Vagina (tissue), 2 donors: ENCODE data around the gene GAL3ST1. TPM values are rescaled to one million over a fixed set of nuclear protein-coding genes. Genes with fewer than 3 reads are reported as not detected.
"Not testable (repeated sequence)": the region's sequence is repeated elsewhere in the genome, so short reads cannot be mapped to it uniquely, and the experiment has no call there.

Experiments
- DNase-seq, 2 donors: peaks; one replicate each; pipeline ENCODE4 v3.0.0-alpha.2; 2017; ENCODE audit errors: extremely low spot score in 2 of 2
- H3K27ac ChIP-seq: fragments of 200-600 bp; sonication (generic); one replicate; pipeline ENCODE4 v1.5.1; 2019
- H3K27me3 ChIP-seq: fragments of 200-600 bp; sonication (generic); one replicate; pipeline ENCODE4 v1.5.1; 2019
- H3K36me3 ChIP-seq, 2 donors: fragments of 200-600 bp; sonication (generic); one replicate each; pipeline ENCODE4 v1.5.1; 2017 to 2019
- H3K4me1 ChIP-seq: fragments of 200-600 bp; sonication (generic); one replicate; pipeline ENCODE4 v1.5.1; 2019
- H3K4me3 ChIP-seq, 2 donors: fragments of 200-600 bp; sonication (generic); 1 replicate in 1 of 2; 2 replicates in 1 of 2; pipeline ENCODE4 v1.5.1; 2016 to 2019
- H3K9me3 ChIP-seq: fragments of 200-600 bp; sonication (generic); one replicate; pipeline ENCODE4 v1.5.1; 2019
- CTCF ChIP-seq, 3 experiments: fragments of 450-650 bp in 2 of 3; fragments of 200-600 bp in 1 of 3; sonication (generic) in 1 of 3; IDR thresholded peaks; one replicate each; pipeline ENCODE4 v1.5.1; 2017 to 2019; ENCODE audit warnings: antibody characterized with exemption in 3 of 3, mild to moderate bottlenecking in 2 of 3, moderate library complexity in 2 of 3
- POLR2A ChIP-seq, 2 donors: fragments of 450-650 bp; IDR thresholded peaks; one replicate each; pipeline ENCODE4 v1.6.1; 2017; ENCODE audit warnings: antibody characterized with exemption in 2 of 2, mild to moderate bottlenecking in 2 of 2, moderate library complexity in 2 of 2
- POLR2AphosphoS5 ChIP-seq, 2 donors: sonication (generic); formaldehyde crosslinking; IDR thresholded peaks; one replicate each; pipeline ENCODE4 v1.9.0; 2017; ENCODE audit warnings: antibody characterized with exemption in 2 of 2, mild to moderate bottlenecking in 2 of 2, low read depth in 1 of 2; ENCODE audit not compliant: insufficient read depth in 1 of 2
- intact Hi-C: fragments of 100-400 bp; cut with DNase I; formaldehyde crosslinking; loops from one replicate; pipeline ENCODE4 v1.15.1; 2023
- total RNA-seq: library from RNA; depleted of rRNA; stranded (reverse); fragments of >200 nt; gene quantifications from one replicate; pipeline ENCODE4 v1.2.3, GENCODE V29; 2016

GAL3ST1 gene
- total RNA-seq, 1 donor from 2014 or later = not detected

DNA sequence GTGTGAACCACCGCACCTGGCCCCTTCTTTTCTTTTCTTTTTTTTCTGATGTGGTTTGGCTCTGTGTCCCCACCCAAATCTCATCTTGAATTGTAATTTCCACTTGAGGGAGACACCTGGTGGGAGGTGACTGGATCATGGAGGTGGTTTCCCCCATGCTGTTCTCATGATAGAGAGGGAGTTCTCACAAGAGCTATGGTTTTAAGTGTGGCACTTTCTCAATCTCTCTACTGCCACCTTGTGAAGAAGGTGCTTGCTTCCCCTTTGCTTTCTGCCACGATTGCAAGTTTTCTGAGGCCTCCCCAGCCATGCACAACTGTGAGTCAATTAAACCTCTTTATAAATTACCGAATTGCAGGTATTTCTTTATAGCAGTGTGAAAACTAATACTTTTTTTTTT lies 27.6 kb upstream of the GAL3ST1 start:
- Histone ChIP-seq H3K9me3 (no peaks in the 10 kb centered on the region), H3K27me3 (no peaks in the 10 kb centered on the region), H3K36me3 (no peaks in the 10 kb centered on the region), H3K27ac (no peak overlapping the region), H3K4me3 (no peak overlapping the region), H3K4me1 (peaks cover 16% of the 10 kb centered on the region)
- DNase-seq = no peak
- intact Hi-C loops = no loop called here
- TF ChIP-seq POLR2A (IDR thresholded peaks at IDR 0.05) (no peak), POLR2AphosphoS5 (IDR thresholded peaks at IDR 0.05; ENCODE audit: insufficient read depth in 1 of 2, low read depth in 1 of 2) (no peak), CTCF (IDR thresholded peaks at IDR 0.05) (no peak)

DNA sequence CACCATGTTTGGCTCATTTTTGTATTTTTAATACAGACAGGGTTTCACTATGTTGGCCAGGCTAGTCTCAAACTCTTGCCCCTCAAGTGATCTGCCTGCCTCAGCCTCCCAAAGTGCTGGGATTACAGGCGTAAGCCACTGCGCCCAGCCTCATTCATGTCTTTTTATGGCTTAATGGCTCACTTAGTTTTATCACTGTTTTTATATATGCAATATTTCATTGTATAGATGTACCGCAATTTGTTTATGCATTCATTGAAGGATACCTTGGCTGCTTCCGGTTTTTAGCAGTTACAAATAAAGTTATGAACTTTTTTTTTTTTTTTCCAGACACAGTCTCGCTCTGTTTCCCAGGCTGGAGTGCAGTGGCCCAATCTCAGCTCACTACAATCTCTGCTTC lies 27.0 kb upstream of the GAL3ST1 start:
- H3K4me1 ChIP-seq = peaks cover 13% of the 10 kb centered on the region
- no peak for DNase-seq
- intact Hi-C loops = no loop called here
- no peaks in the 10 kb centered on the region for H3K9me3 ChIP-seq
- no peaks in the 10 kb centered on the region for H3K36me3 ChIP-seq
- no peaks in the 10 kb centered on the region for H3K27me3 ChIP-seq
- no peak overlapping the region for H3K4me3 ChIP-seq
- no peak overlapping the region for H3K27ac ChIP-seq
- no peak for TF ChIP-seq POLR2AphosphoS5 (IDR thresholded peaks at IDR 0.05; ENCODE audit: insufficient read depth in 1 of 2, low read depth in 1 of 2)
- no peak for TF ChIP-seq POLR2A (IDR thresholded peaks at IDR 0.05)
- no peak for TF ChIP-seq CTCF (IDR thresholded peaks at IDR 0.05)

DNA sequence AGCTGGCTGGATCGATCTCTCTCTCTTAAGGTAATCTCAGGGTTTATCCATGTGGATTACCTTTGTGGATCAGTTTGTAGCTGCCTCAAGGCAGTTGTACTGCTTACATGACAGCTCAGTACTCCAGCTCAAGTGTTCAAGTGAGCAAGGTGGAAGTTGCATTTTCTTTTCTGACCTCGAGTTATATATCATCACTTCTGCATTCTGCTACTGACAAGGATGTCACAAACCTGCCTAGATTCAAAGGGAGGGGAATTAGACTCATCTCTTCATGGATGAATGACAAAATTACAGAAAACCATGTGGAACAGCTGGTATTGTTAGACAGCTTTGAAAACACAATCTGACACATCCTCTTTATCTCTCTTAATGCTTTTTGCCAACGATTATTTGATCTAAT lies 26.5 kb upstream of the GAL3ST1 start:
- Histone ChIP-seq H3K36me3 (no peaks in the 10 kb centered on the region), H3K9me3 (no peaks in the 10 kb centered on the region), H3K27me3 (no peaks in the 10 kb centered on the region), H3K4me3 (no peak overlapping the region), H3K4me1 (peaks cover 8% of the 10 kb centered on the region), H3K27ac (no peak overlapping the region)
- no peak for DNase-seq
- no peak for TF ChIP-seq POLR2AphosphoS5 (IDR thresholded peaks at IDR 0.05; ENCODE audit: insufficient read depth in 1 of 2, low read depth in 1 of 2)
- TF ChIP-seq POLR2A (IDR thresholded peaks at IDR 0.05) = no peak
- intact Hi-C loops = no loop called here

DNA sequence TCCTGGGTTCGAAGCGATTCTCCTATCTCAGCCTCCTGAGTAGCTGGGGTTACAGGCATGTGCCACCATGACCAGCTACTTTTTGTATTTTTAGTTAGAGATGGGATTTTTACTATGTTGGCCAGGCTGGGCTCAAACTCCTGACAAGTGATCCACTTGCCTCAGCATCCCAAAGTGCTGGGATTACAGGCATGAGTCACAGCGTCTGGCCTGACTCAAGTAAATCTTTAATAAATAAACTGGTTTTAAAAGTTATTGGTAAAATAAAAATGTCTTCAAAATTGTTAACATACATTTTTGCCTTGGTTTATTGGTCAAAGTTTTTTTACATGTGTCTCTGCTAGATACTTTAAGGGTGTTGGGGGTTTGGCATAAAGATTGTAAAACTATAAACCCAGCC lies 24.5 kb upstream of the GAL3ST1 start:
- intact Hi-C loops = no loop called here
- no peak overlapping the region for H3K4me3 ChIP-seq
- TF ChIP-seq POLR2AphosphoS5 (IDR thresholded peaks at IDR 0.05; ENCODE audit: insufficient read depth in 1 of 2, low read depth in 1 of 2) (no peak), POLR2A (IDR thresholded peaks at IDR 0.05) (no peak), CTCF (IDR thresholded peaks at IDR 0.05) (no peak)
- H3K27me3 ChIP-seq = no peaks in the 10 kb centered on the region
- no peak for DNase-seq
- H3K27ac ChIP-seq = no peak overlapping the region
- no peaks in the 10 kb centered on the region for H3K36me3 ChIP-seq
- no peaks in the 10 kb centered on the region for H3K9me3 ChIP-seq
- no peaks in the 10 kb centered on the region for H3K4me1 ChIP-seq

DNA sequence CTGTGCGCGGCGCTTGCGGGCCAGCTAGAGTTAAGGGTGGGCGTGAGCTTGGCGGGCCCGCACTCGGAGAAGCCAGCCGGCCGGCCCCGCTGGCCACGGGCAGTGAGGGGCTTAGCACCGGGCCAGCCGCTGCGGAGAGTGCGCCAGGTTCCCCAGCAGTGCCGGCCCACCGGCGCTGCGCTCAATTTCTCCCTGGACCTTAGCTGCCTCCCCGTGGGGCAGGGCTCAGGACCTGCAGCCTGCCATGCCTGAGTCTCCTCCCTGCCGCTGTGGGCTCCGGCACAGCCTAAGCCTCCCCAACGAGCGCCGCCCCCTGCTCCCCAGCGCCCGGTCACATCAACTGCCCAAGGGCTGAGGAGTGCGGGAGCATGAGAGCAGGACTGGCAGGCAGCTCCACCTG lies 22.4 kb upstream of the GAL3ST1 start:
- intact Hi-C loops = no loop called here
- Histone ChIP-seq H3K9me3 (no peaks in the 10 kb centered on the region), H3K4me1 (no peaks in the 10 kb centered on the region), H3K4me3 (no peak overlapping the region), H3K27ac (no peak overlapping the region), H3K27me3 (no peaks in the 10 kb centered on the region), H3K36me3 (no peaks in the 10 kb centered on the region)
- TF ChIP-seq POLR2AphosphoS5 (IDR thresholded peaks at IDR 0.05; ENCODE audit: insufficient read depth in 1 of 2, low read depth in 1 of 2) = no peak
- TF ChIP-seq CTCF (IDR thresholded peaks at IDR 0.05) = no peak
- no peak for TF ChIP-seq POLR2A (IDR thresholded peaks at IDR 0.05)
- no peak for DNase-seq

GRCh38 chr22:30596199-30596598 lies 21.7 kb upstream of the GAL3ST1 start:
- peaks cover 3% of the 10 kb centered on the region for H3K4me1 ChIP-seq
- intact Hi-C loops = no loop called here
- no peak for TF ChIP-seq CTCF (IDR thresholded peaks at IDR 0.05)
- no peak for TF ChIP-seq POLR2AphosphoS5 (IDR thresholded peaks at IDR 0.05; ENCODE audit: insufficient read depth in 1 of 2, low read depth in 1 of 2)
- no peak for TF ChIP-seq POLR2A (IDR thresholded peaks at IDR 0.05)

DNA sequence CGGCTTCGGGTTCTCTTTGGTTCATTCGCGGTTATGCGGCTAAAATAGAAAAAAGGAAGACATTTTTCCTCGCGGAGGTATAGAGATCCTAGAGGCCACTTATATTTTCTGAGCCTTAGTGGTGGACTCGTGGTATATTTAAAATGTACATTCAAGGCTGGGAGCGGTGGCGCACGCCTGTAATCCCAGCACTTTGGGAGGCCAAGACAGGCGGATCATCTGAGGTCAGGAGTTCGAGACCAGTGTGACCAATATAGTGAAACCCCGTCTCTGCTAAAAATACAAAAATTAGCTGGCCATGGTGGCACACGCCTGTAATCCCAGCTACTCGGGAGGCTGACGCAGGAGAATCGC lies 17.9 kb upstream of the GAL3ST1 start:
- H3K27ac ChIP-seq, intact Hi-C loops, DNase-seq, H3K9me3 ChIP-seq, H3K27me3 ChIP-seq: not testable (repeated sequence)
- Histone ChIP-seq H3K4me1 (peaks cover 18% of the 10 kb centered on the region), H3K4me3 (peak overlapping the region; percentile 86 to 88), H3K36me3 (peaks cover 0 to 18% of the 10 kb centered on the region in 2 donors)

More at GRCh38 chr22:30596199-30596598, 21.7 kb upstream of the GAL3ST1 start:
- no peak overlapping the region for H3K4me3 ChIP-seq
- no peak for DNase-seq
- no peak overlapping the region for H3K27ac ChIP-seq
- no peaks in the 10 kb centered on the region for H3K36me3 ChIP-seq
- H3K27me3 ChIP-seq = no peaks in the 10 kb centered on the region
- H3K9me3 ChIP-seq = no peaks in the 10 kb centered on the region
